NAMALWA (cell line): ENCODE results near the gene IGF1R.

ENCODE experiments used
- DNase-seq: peaks from one replicate; pipeline ENCODE4 v3.0.0-alpha.2; 2015; ENCODE audit warnings: low spot score

The IGF1R gene

GRCh38 chr15:98745650-98746374 is 97.5 kb downstream of the IGF1R start:
- DNase-seq, result no peak

GRCh38 chr15:98746375-98747155 is 98.2 kb downstream of the IGF1R start:
- DNase-seq, result no peak

DNA sequence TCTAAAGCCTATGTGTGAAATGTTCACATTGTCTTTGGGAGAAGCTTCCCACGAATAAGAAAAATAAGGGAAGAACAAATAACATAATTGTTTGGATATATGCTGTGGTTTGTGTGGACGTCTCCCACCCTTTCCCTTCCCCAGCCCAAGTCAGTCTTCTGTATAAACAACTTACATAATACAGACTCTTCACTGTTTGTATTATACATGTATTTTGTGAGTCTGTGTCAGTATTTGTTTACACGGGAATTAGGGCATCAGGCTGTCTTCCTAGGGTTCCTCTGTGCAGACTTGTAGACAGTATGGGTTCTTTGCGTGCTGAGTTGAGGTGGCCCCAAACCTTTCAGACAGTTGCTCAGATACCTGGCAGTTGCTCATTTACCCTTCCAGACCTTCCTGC is 103.4 kb downstream of the IGF1R start:
- no peak for DNase-seq

DNA sequence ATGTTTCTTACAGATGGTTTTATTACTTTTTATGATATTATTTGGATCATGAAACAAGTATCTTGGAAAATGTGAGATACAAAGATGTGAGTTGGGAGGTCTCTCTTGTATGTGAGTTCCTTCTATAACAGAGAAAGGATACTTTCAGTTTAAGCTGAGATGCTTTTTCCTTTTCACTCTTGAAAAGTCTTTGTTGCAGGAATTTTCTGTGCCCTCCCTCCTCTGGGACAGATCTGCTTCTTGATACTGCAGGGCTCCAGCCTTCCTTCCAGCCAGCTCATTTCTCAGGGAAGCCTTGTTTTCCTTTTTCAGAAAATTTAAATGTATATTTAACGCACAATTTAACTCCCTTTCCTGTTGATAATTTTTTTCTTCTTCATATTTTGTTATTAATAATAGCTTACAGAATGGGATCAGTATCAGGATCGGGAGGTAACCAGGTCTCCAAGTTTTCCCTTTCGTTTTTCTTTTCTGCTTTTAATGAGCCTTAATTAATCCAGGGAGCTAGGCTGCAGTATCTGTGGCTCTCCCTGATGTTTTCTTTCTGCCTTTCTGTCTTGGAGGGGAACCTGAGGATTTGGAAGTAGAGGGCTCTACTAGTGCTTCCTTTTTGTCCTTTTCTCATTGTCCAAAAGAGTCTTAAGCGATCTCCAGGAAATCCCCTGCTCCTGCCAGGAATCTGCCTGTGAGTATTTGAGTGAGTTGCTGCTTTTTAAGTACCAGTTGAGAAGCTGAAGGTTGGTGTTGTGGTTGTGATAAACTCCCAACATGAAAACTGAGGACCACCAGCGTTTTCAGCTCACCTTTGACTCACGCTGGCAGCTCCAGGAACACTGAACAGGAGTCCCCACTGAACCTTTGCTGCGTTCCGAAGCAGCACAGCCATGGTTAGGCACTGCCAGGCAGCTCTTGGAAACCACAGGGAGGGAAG is 105.7 kb downstream of the IGF1R start:
- DNase-seq, result no peak

GRCh38 chr15:98754657-98755022 is 106.3 kb downstream of the IGF1R start:
- no peak for DNase-seq

DNA sequence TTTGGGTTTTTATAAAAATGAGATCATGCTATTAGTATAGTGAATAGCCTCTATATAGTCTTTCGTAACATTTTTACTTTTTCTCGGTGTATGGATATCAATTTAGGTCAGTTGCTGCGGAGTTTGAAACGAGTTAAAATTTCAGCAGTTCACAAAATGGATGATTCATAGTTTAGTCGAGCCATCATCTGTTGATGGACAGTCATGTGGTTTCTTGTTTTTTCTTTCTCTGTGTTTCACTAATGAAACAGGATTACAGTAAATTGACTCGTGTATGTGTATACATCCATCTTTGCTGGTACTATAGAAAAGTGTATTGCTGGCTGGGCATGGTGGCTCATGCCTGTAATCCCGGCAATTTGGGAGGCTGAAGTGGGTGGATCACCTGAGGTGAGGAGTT is 106.8 kb downstream of the IGF1R start:
- DNase-seq, result no peak

DNA sequence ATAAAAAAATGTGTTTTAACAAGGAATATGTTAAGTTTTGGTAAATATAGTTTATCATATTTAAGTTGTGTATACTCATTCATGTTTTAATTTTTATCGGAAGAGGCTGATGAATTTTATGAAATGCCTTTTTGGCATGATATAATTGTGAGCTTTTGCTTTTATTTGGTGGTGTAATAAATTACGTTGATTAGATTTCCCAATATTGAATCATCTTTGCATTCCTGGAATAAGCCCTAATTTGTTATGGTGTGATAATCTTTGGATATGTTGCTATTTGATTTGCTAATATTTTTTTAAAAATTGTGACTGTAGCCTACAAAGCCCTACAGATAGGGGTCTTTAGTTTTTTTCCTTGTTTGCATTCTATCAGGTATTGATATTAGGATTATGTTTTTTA is 107.4 kb downstream of the IGF1R start:
- DNase-seq, result no peak

DNA sequence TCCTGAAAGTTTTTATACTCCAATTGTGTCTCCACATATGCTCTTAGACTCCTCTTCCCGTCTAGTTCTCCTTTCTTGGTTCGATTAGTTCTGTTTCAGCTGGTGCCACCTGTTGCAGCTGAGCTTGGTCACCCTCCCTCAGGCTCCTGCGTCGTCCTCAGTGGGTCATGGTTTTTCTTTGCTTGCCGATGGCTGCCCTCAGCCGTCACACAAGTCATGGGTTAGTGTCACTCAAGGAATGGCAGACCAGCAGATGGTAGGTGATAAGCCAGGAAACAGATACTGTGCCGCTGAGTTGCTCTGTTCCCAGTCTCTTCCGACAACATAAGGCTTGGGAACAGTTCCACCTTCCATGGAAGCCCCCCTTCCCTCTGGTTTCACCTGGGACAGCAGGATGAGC is 109.9 kb downstream of the IGF1R start:
- DNase-seq, result no peak

GRCh38 chr15:98759277-98759676 is 110.9 kb downstream of the IGF1R start:
- DNase-seq, result no peak

DNA sequence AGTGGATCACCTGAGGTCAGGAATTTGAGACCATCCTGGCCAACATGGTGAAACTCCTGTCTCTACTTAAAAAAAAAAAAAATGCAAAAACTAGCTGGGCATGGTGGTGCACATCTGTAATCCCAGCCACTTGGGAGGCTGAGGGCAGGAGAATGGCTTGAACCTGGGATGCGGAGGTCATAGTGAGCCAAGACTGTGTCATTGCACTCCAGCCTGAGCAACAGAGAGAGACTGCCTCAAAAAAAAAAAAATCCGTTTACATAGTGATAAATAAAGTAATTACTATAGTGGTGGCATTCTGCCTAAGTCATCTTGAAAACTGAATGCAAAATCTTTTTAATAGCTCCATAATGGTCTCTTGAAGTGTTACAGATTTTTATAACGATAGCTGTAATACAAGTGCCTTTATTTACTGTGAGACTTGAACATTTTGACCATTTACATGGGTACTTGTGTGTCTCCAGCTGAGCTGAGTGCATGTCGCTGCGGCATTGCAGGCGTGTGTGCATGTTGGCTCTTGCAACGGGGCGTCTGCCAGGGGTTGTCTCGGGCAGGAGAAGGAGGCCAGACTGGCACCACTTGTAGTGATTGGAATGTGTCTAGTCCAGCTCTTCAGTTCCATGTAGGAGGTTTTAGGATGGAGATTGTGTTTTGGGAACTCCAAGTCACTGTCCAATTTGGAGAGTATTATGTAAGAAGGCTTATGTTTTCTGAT is 111.9 kb downstream of the IGF1R start:
- no peak for DNase-seq

GRCh38 chr15:98760975-98761374 is 112.6 kb downstream of the IGF1R start:
- DNase-seq, result no peak

- DNase-seq, result no peak
These were observed 114.8 kb downstream of the IGF1R start for GRCh38 chr15:98763179-98763578.

GRCh38 chr15:98764291-98764690 is 116.0 kb downstream of the IGF1R start:
- DNase-seq, result no peak

GRCh38 chr15:98765610-98766009 is 117.3 kb downstream of the IGF1R start:
- no peak for DNase-seq

DNA sequence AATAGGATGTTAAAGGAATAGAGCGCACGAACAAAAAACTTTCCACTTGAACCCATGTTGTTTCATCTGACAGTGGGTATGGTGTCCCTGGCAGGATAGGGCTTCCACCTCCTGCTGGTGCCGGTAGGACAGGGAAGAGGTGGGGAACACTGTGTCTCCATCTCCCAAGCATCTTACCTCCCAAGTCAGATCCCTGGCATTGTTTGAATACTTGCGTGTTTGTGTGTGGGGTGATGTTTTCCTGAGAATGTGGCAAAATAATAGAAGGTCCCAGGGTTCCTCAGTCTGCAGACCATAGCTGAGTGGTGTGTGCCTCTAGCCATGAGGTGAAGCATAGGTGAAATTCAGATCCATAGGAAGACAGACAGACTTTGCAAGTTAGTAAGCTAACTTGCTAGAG is 119.4 kb downstream of the IGF1R start:
- DNase-seq, result no peak

- no peak for DNase-seq
These were observed 121.5 kb downstream of the IGF1R start for GRCh38 chr15:98769867-98770266.

DNA sequence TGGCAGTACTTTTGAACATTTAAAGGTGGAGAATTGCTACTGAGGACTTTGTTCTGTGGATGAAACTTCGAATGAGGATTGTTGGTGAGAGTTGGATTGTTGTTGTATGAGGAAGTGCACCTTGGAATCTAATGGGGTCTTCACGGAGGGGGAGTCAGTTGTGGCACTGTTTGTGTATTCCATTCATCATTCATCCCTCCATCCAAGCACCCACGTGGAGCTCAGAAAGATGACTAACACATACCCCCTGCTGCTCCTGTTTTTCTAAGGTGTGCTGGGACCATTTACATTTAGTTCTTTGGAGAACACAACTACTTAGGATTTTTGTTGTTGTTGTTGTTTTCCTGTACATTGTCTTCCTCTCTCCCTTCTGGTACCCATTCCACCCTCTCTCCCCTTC is 122.6 kb downstream of the IGF1R start:
- no peak for DNase-seq

- peak; percentile 42 for DNase-seq
These were observed 123.2 kb downstream of the IGF1R start for GRCh38 chr15:98771541-98771940.

- DNase-seq, result peak; percentile 58
These were observed 124.6 kb downstream of the IGF1R start for GRCh38 chr15:98772895-98773294.

GRCh38 chr15:98773616-98774015 is 125.3 kb downstream of the IGF1R start:
- no peak for DNase-seq

DNA sequence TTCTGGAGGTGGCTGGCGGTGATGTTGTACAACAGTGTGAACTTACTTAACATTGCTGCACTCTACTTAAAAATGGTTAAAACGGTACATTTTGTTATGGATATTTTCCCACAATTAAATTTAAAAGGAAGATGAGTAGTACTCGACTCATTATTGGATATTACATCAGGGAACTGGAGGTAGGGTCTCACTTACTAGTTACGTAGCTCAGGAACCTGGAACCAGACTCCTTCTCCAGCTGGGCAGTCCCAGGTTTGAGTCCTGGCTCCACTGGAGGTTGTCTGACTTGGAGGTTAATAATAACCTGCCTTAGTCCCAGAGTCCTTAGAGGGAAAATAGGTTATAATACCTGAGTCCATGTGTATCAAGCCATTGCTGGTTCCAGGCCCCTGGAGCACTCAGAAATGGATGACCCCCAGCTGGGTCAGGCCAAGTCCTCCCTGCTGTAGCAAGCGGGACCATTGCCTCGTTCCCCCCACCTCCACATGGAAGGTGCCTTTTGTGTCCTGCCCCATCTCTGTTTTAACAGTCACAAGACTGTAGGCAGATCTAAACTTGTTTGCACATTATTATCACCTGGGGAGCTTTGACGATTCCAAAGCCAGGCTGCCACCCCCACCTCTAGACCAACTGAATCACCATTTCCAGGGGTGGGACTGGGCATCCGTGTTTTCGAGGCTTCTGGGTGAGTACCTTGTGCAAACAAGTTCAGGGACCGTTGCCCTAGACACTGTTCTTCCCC is 126.6 kb downstream of the IGF1R start:
- DNase-seq, result no peak
